Natural killer cell (primary cell): ENCODE data around the gene CLK3. TPM values are rescaled to one million over a fixed set of nuclear protein-coding genes. Genes with fewer than 3 reads are reported as not detected.

Experiments
- ATAC-seq, 3 donors: fragments of 150-1000 bp in 2 of 3; fragments of 200-7000 bp in 1 of 3; cut with Tn5 transposase; 1 replicate in 1 of 3; 2 replicates in 2 of 3; pipeline ENCODE4 v1.10.0; 2021; ENCODE audit warnings: mild to moderate bottlenecking in 2 of 3, moderate library complexity in 2 of 3
- DNase-seq, 2 donors: peaks; one replicate each; pipeline versions ENCODE4 v3.0.0 to v3.0.0-alpha.2; 2013 to 2021; ENCODE audit warnings: mixed read lengths in 1 of 2
- H3K27ac ChIP-seq: one replicate; pipeline ENCODE4 v1.5.1; 2013; ENCODE audit warnings: mild to moderate bottlenecking, low read length
- H3K27me3 ChIP-seq: one replicate; pipeline ENCODE4 v1.6.1; 2013; ENCODE audit warnings: low read length; ENCODE audit not compliant: control insufficient read depth, insufficient read depth
- H3K36me3 ChIP-seq: one replicate; pipeline ENCODE4 v1.6.1; 2013; ENCODE audit warnings: low read length; ENCODE audit not compliant: control insufficient read depth, insufficient read depth
- H3K4me1 ChIP-seq: one replicate; pipeline ENCODE4 v1.6.1; 2013; ENCODE audit warnings: low read length; ENCODE audit not compliant: control insufficient read depth, insufficient read depth
- H3K4me3 ChIP-seq: one replicate; pipeline ENCODE4 v1.5.1; 2013; ENCODE audit warnings: low read length
- H3K9me3 ChIP-seq: one replicate; pipeline ENCODE4 v1.6.1; 2013; ENCODE audit warnings: low read length; ENCODE audit not compliant: control insufficient read depth, insufficient read depth
- H3K27ac Mint-ChIP-seq, 2 donors: one replicate each; pipeline ENCODE4 v1.8.0; 2022; ENCODE audit warnings: mild to moderate bottlenecking in 2 of 2, mixed read lengths in 2 of 2, moderate library complexity in 1 of 2
- H3K27me3 Mint-ChIP-seq, 2 donors: one replicate each; pipeline ENCODE4 v1.8.0; 2022; ENCODE audit warnings: low read depth in 2 of 2, mixed read lengths in 2 of 2
- H3K36me3 Mint-ChIP-seq: one replicate; pipeline ENCODE4 v1.8.0; 2022; ENCODE audit warnings: mixed read lengths
- H3K4me1 Mint-ChIP-seq, 2 donors: one replicate each; pipeline ENCODE4 v1.8.0; 2022; ENCODE audit warnings: mixed read lengths in 2 of 2
- H3K4me3 Mint-ChIP-seq: one replicate; pipeline ENCODE4 v1.8.0; 2022; ENCODE audit warnings: mild to moderate bottlenecking, moderate library complexity, mixed read lengths
- H3K9me3 Mint-ChIP-seq, 2 donors: one replicate each; pipeline ENCODE4 v1.8.0; 2022; ENCODE audit warnings: mixed read lengths in 2 of 2
- WGBS: methylation state at CpG from one replicate; pipeline ENCODE4 v1.1.7; 2013; ENCODE audit warnings: missing lambda C conversion rate; ENCODE audit not compliant: insufficient coverage; 5-methylcytosine and 5-hydroxymethylcytosine counted together
- intact Hi-C: fragments of 100-400 bp; cut with micrococcal nuclease; formaldehyde crosslinking; loops from one replicate; pipeline ENCODE4 v1.14.2; 2022
- total RNA-seq, 4 donors: library from RNA; stranded (reverse); fragments of 120-200 nt in 1 of 4; gene quantifications; one replicate each; pipeline versions ENCODE4 v1.2.3 to v1.2.4, GENCODE V29; 2013 to 2022
- TF ChIP-seq, protein P1 (sequence below): fragments of 200-600 bp; IDR thresholded peaks from one replicate; pipeline ENCODE4 v1.8.0; 2022; ENCODE audit warnings: antibody characterized with exemption

CLK3 gene
- total RNA-seq, 3 donors from 2014 or later (not counting 1 experiment from before 2014, with no cell fraction given) = 288 to 298 (median 293) TPM

DNA sequence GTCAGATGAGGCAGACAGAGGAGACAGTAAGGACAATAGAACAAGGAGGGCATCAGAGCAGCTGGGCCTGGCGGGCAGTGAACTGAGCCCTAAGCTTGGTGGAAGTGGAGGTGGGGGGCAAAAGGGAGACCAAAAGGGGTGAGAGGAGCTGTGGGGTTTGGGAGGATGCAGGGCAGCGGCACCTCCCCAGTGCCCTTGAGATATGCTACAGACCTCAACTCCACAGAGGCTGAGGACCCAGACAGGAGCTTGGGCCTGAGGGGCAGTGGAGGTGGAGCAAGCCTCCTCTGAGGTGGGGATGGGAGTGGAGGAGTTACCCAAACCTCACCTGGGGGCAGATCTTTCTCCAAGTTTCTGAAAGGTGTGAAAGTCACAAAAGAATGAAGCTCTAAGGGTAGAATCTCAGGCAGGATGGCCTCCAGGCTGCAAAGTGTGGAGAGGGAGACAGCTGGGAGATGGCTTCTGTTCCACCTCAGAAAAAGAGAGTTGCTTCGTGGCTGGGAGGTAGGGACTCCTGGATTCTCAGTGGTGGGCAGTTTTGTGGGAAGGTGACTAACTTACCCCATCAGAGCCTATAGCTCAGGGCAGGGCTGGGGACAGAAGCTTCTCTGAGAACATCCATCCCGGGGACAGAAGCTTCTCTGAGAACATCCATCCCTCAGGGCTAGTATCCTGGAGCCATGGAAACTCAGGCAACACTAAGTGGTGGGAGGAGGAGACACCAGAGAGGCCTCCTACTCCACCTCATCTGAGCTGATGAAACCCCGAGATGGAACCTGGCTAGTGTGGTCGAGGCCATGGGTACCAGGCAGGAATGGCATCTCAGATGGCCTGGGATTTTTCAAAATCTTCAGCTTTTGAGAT lies 2.3 kb upstream of the CLK3 start:
- Histone ChIP-seq H3K4me3 (no peak overlapping the region), H3K9me3 (no peaks in the 10 kb centered on the region), H3K4me1 (peaks cover 32% of the 10 kb centered on the region), H3K27ac (no peak overlapping the region), H3K27me3 (no peaks in the 10 kb centered on the region), H3K36me3 (no peaks in the 10 kb centered on the region)
- DNase-seq (peak in 1 of 2 donors; percentile 27), ATAC-seq (no peak)
- intact Hi-C loops = loop anchor here (10.0 kb wide), 1 partner anchor 841 kb away; the partner anchor contains the start of gene SIN3A
- 84% methylated on average over 4 of the region's 6 CpGs for WGBS
- peaks cover 20 to 31% of the 10 kb centered on the region in 2 donors for H3K4me1 Mint-ChIP-seq
- H3K4me3 Mint-ChIP-seq = peak overlapping the region; percentile 75
- H3K9me3 Mint-ChIP-seq = no peaks in the 10 kb centered on the region
- no peaks in the 10 kb centered on the region for H3K36me3 Mint-ChIP-seq
- TF ChIP-seq, protein P1, sequence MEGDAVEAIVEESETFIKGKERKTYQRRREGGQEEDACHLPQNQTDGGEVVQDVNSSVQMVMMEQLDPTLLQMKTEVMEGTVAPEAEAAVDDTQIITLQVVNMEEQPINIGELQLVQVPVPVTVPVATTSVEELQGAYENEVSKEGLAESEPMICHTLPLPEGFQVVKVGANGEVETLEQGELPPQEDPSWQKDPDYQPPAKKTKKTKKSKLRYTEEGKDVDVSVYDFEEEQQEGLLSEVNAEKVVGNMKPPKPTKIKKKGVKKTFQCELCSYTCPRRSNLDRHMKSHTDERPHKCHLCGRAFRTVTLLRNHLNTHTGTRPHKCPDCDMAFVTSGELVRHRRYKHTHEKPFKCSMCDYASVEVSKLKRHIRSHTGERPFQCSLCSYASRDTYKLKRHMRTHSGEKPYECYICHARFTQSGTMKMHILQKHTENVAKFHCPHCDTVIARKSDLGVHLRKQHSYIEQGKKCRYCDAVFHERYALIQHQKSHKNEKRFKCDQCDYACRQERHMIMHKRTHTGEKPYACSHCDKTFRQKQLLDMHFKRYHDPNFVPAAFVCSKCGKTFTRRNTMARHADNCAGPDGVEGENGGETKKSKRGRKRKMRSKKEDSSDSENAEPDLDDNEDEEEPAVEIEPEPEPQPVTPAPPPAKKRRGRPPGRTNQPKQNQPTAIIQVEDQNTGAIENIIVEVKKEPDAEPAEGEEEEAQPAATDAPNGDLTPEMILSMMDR = no peak
- H3K27ac Mint-ChIP-seq = peak overlapping the region; percentile 94
- H3K27me3 Mint-ChIP-seq = no peaks in the 10 kb centered on the region

DNA sequence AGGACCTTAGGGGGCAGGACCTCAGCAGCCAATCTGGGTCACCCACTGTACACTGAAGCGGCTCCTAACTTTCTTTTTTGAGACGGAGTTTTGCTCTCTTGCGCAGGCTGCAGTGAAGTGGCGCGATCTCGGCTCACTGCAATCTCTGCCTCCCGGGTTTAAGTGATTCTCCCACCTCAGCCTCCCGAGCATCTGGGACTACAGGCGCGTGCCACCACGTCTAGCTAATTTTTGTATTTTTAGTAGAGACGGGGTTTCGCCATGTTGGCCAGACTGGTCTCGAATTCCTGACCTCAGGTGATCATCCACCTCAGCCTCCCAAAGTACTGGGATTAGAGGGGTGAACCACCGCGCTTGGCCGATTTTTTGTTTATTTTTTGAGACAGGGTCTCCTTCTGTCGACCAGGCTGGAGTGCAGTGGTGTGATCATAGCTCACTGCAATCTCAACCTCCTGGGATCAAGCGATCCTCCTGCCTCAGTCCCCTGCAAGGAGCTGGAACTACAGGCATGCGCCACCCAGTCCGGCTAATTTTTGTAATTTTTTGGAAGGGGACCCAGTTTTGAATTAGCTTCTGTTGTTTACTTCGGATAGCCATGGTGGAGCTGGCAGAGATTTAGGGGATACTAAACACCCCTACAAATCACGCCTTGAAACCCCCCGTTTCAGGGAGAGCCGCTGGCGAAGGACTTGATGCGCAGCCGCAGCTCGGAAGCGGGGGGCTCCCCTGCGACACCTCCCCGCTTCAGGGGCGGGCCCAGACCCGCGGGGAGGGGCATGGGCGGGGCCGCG lies 1.5 kb upstream of the CLK3 start:
- H3K4me1 ChIP-seq = peaks cover 39% of the 10 kb centered on the region
- peak overlapping the region; percentile 45 for H3K4me3 ChIP-seq
- 43% methylated on average over 38 of the region's 38 CpGs for WGBS
- H3K27me3 ChIP-seq = no peaks in the 10 kb centered on the region
- H3K9me3 Mint-ChIP-seq = no peaks in the 10 kb centered on the region
- H3K4me1 Mint-ChIP-seq = peaks cover 27 to 40% of the 10 kb centered on the region in 2 donors
- no peaks in the 10 kb centered on the region for H3K36me3 Mint-ChIP-seq
- H3K4me3 Mint-ChIP-seq = peak overlapping the region; percentile 58
- peaks cover 5% of the 10 kb centered on the region for H3K36me3 ChIP-seq
- TF ChIP-seq, protein P1 = no peak
- DNase-seq (no peak), ATAC-seq (no peak)
- no peaks in the 10 kb centered on the region for H3K9me3 ChIP-seq
- no peaks in the 10 kb centered on the region for H3K27me3 Mint-ChIP-seq
- H3K27ac ChIP-seq = peak overlapping the region; percentile 64
- H3K27ac Mint-ChIP-seq = peak overlapping the region; percentile 94
- intact Hi-C loops = loop anchor here (1.0 to 10.0 kb wide), 3 partner anchors 16 to 841 kb away; partner anchors contain the start of gene SIN3A

- Mint-ChIP-seq H3K4me3 (peak overlapping the region; percentile 94), H3K27ac (peak overlapping the region; percentile 94), H3K4me1 (peaks cover 33 to 47% of the 10 kb centered on the region in 2 donors), H3K27me3 (no peaks in the 10 kb centered on the region), H3K36me3 (no peaks in the 10 kb centered on the region), H3K9me3 (no peaks in the 10 kb centered on the region)
- Histone ChIP-seq H3K27me3 (no peaks in the 10 kb centered on the region), H3K27ac (peak overlapping the region; percentile 97), H3K4me3 (peak overlapping the region; percentile 83), H3K36me3 (peaks cover 13% of the 10 kb centered on the region), H3K4me1 (peaks cover 40% of the 10 kb centered on the region), H3K9me3 (no peaks in the 10 kb centered on the region)
- 0% methylated on average over 76 of the region's 76 CpGs for WGBS
- TF ChIP-seq, protein P1 = no peak
- DNase-seq = peak; percentile 89 to 97
- intact Hi-C loops = loop anchor here (1.0 to 10.0 kb wide), 3 partner anchors 17 to 840 kb away; partner anchors contain the start of gene SIN3A
- peak; percentile 67 to 86 (median 72) for ATAC-seq
These were observed 710 bp upstream of the CLK3 start for GRCh38 chr15:74614744-74615507.
